GM21390 (cell line): ENCODE measurements around the gene MKKS.
A peak's percentile ranks its signal among the peaks of the same experiment; 100 is the strongest.

ENCODE experiments used
- ATAC-seq: cut with Tn5 transposase; IDR thresholded peaks from one replicate; pipeline ENCODE4 v1.9.1; 2021; ENCODE audit not compliant: unreplicated experiment

The MKKS gene

DNA sequence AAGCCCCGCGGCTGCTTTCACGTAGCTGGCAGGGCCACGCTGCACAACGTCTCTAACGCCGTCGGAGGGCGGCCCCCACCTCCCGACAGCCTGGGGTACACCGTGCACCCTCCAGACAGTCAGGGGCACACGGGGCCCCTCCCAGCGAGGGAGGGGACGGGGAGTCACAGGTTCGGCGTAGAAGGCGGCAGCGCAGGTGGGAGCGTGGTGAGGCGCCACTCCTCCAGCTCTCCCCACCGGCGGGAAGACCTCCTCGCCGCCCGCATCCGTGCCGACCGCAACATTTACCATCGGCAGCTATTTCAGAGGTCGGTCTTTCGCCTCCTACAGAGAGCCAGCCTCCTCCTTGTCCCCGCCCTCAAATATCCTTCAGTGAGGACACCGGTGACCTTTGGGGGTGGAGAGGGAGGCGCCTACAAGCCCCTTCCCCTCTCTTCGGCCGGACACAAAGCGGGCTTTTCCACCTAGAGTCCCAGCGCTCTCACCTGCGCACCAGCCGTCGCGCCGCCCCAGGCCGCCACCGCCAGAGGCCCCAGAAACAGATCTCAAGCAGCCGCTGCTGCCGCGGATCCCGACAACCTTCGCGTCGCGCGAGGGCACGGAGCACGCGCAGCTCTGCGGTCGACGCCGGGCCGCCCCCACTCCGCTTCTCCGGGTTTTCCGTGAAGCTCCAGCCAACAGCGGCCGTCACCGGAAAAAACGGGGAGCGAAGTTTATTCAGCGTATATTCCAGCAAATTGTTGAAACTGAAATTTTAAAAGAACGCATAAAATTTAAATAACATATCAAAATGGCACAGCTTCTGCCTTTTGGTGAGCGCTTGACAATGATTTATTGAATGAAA lies at the start of gene MKKS:
TSS of gene MKKS (minus strand) at position 600 of the 844 bp plus-strand sequence. CDS start 20,708 bp downstream, outside the sequence.
- ATAC-seq: peak; percentile 51

DNA sequence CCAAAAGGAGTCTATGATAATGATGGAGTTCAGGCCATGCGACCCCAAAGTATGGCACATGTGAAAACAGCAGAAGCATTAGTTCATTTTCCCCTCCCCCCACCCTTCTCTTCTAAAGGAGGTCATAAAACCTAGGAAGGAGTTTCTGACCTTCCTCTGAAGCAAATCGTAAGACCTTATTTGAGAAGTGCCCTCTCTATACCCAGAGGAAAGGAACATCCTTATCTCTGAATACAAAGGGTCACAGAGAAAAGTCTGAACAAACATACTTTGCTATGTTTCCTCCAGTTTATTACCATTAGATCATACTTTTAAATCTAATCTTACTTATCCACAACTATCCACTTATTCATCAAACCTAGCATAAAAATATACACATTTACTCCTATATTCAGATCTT lies 49.7 kb upstream of the MKKS start:
- no peak for ATAC-seq

DNA sequence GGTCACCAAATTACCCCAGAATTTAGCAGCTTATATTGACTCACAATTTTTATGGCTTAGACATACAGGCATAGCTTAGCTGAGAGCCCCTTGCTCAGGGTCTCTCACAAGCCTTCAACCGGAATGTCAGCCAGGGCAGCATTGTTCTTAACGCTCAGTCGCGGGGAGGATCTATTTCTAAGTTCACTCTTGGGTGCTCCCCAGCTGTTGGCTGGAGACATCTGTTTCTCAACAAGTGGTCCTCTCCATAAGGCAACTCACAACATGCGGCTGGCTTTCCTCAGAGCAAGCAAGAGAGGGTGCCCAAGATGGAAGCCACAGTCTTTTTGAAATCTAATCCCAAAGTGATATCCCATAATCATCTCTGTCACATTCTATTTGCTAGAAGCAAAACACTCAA lies 47.7 kb upstream of the MKKS start:
- no peak for ATAC-seq

DNA sequence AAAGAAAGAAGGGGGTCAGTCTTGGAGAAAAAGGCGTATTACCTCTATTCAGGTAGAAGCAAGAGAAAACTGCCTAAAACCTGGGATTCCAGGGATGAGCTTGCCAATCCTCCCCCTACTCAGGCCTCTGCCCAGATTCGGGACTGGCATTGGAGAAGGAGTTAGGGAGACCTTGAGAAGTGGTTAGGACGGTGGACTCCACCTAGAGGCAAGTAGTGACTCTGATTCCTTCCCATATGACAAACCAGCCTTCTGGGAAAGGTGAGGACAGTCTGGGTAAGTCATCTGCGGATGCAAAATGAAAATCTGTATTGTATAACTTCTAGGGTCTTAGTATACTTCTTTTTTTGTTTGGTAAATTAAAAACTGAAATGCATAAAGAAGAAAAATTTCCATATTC lies 44.9 kb upstream of the MKKS start:
- ATAC-seq: no peak

DNA sequence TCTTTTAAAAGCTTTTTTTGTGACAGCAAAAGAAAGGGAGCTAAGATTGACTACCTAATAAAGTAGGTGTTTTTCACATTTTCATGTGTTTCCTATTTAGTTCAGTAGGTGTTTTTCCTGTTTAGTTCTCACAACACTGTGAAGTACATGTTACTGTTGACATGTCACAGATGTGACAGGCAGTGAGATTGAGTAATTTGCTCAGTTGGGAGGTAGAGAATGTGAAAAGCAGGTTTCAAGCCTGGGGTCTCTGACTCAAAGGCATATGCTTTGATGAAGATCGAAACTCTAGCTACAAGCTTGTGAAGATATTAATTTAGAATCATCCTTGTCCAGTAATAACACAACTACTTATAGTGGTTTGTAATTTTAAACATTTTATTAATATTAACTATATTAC lies 44.2 kb upstream of the MKKS start:
- ATAC-seq: peak; percentile 63

DNA sequence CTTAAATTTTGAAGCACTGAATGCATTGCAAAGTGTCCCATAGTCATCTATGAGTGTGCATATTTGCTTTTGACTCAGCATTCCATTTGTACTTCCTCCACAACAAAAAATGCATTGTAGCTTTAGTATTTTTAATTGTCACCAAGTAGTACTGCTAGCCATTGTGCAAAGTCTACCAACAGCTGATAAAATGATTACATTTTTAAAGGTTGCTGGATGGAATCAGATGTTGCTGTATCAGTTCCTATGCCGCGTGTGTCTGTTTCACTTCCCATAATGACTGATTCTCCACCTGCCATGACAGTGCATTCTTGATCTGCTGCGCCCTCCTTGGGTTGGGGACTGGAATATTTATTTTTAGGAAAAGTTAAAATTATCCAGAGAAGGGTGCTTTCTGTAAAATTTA lies 42.3 kb upstream of the MKKS start:
- peak; percentile 71 for ATAC-seq

DNA sequence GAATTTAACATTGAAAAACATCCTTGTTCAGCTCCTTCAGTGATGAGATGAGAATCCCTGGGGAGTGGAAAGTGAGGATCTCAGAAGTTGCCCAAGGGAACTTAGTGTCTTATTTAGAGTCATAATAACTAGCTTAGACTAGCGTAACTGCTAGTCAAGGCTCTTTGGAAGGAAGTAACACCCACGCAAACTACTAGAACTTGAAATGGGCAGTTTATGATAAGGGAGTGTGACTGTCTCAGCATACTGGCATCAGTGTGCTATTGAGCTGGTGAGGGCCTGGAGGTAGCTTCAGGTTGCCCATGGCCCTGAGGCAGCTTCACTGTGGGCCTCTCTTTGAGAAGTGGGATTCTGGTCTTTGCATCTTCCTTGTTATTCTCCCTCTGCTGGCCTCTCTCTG lies 41.2 kb upstream of the MKKS start:
- no peak for ATAC-seq

DNA sequence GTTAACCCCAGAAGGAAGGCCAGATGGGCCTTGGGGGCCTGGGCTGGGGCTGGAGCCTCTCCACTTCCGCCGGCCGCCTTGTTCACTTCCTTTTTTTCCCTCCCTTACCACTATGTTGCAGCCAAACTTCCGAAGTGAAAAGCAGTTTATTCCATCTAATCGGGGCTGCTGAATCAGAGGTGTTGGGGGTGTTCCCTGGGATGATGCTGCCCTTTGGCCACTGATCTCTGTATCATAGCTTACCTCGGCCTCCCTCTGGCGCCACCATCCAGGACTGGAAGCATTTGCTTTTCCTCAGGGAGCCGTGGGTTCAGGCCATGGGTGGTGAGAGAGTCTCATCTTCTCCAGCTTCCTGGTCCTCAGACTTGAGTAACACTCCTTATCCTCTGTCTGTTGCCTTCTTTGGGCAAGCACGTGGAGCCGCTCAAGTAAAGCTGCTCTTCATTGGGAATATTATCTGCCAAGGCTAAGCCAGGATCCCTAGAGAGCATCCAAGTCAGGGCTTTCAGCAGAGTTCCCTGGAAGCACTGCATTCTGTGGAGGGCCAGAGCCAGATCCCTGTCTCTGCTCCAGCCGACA lies 40.7 kb upstream of the MKKS start:
- no peak for ATAC-seq

DNA sequence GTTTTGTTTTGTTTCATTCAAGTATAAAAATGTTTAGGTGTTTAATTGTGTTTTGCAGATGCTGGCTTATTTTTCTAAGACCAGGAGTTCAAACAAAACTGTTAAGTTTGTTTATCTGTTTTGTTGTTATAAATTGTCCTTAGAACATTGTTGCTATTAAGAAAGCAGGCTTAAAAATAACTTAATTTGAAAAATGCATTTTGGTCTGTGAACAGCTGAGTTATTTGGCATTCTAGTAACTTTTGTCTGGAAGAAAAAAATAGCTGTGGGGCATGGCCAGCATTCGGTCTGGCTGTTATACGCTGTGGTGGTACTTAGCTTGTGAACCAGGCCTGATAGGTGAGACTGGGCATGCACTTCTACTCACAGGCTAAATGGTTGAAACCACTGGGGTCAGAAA lies 38.8 kb upstream of the MKKS start:
- no peak for ATAC-seq

DNA sequence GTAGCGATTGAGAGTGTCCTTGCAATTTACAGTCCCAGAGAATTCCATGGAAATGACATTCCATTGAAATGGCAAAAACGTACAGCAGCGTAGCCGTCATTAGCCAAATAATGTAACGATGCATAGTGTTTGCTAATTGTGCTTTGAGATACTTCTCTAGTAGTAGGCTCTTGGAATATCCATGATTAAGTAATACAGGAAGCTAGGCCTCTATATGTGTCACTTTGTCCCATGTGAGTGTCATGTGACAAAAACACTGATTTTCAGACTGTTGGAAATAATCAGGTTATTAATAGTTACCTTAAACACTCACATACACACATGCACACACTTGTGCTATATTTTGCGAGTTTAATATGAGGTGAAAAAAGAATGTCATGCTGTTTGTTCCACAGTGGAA lies 36.3 kb upstream of the MKKS start:
- ATAC-seq: no peak

DNA sequence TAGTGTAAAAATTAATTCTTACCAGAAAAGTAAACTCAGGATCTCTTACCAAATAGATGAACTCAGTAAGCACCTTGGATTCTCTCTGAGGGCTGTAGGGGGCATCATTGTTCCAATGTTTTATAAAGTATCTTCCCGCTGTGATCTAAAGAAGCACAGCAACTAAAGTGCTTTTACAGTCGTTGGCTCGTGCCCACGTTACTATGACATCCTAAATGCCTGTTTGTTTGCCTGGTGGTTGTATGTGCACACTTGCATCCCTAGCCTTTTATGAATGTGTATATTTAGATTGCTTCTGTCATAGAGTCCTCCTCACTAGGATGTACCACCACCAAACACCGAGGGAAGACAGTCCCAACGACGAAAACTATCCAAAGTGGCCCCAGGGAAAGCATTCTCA lies 35.6 kb upstream of the MKKS start:
- no peak for ATAC-seq

DNA sequence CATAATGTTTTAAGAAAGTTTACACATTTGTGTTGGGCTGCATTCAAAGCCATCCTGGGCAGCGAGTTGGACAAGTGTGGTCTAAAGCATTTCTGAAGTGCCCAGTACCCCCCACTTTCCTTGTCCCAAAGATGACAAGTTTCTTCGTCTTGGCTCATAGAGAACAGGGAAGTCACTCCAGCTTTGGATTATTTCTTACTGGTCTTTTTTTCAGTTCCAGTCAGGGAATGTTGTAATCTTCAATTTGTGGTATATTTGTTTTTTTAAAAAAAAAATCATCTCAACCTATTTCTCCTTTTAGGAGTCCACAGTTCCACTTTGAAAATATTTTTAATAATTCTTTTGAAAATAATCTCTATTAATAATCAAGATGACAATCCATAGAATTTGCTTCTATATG lies 35.0 kb upstream of the MKKS start:
- no peak for ATAC-seq

DNA sequence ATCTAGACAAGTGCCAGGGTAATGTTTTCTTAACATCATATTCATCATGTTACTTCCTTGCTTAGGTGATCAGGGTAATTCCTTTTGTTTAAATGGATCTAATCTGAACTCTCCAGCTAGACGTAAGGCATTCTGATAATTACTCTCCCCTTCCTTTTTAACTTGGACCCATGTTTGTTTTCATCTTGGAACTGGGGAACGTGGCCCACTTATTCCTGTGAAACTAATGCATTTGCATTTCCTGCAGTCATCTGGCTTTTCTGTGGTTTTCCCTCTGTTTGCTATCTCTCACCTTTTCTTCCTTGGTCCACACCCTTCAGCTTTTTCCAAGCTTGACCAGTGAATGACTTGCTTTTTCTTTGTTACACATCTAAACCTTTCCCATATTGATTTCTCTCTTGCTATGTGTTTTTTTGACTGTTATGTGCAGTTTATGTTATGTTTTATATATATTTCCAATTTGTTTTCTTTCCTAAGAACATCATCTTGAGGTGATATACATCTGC lies 34.4 kb upstream of the MKKS start:
- no peak for ATAC-seq

DNA sequence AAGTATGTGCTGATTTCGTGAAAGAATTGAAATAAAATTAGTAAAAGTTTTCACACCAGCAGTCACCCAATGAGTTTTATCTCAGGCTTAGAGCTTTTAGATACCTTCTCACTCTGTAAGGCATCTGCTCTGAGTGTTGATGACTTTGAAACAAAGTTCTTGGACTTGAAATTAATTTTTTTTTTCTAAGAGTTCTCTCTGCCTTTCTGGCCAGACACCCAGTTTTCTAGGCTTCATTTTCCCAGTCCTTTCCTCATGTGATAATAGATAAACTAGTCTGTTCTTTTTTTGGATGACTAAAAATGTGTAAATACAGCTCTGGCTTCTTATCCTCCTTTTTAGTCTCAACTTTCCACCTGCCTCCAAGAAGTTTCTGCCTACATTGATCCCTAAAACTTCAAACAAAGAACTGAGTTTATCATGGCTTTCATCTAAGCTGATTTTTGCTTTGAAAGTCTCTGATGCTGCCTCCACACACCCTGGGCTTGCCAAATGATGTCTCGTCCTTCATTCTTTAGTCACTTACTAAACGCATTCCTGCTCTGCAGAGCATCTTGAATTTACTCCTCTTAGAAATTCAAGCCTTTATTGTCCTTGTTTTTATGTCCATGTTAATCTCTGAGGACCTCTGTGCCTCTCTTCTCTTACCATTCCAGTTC lies 33.8 kb upstream of the MKKS start:
- ATAC-seq: no peak

DNA sequence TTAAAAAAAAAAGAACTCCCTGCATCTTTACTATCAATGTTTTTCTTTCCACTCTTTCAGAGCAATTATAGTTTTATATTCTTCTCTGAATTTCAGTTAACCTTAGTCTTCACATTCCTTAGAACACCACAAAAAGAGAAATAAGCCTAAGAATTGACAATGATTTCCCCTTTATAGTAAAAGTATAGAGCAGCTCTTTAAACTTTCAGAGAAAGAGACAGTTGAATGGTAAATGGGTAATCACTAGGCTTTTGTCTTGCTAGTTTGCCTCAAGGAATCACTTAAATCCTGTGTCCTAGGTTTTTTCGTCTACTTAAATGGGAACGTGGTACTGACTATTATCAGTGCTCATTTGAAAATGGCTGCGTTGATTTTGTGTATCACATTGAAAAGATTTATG lies 32.8 kb upstream of the MKKS start:
- no peak for ATAC-seq

DNA sequence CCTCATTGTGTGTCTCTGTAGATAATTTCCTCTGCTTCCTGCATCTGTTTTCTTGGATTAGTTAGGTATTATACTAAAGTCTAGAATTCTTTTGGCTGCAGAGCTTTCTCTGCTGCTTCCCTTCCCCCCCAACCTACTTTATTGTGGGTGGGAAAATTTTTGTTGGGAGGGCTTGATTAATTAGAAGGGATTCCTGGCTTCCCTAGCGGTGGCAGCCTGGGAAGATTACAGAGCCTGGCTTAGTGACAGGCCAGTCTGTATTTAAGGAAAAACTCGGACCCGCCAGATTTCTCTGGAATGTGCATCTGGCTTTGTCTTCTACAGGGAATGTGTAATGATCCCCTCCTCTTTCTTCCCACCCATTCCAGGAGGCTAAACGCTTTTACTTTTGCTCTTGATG lies 32.3 kb upstream of the MKKS start:
- ATAC-seq: no peak

DNA sequence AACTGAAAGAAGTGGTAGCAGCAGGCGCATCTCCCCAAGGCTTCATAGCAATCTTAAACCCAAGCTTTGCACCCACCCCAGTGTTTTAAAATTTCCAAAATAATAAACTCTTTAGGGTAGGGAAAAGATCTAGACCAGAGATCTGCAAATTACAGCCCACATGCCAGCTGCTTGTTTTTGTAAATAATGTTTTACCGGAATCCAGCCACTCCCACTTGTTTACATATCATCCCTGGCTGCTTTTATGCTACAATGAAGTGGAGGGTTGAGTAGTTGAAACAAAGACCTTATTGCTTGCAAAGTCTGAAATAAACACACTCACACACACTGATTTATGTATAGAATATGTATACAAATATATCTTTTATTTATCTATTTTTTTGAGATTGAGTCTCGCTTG lies 31.1 kb upstream of the MKKS start:
- no peak for ATAC-seq

DNA sequence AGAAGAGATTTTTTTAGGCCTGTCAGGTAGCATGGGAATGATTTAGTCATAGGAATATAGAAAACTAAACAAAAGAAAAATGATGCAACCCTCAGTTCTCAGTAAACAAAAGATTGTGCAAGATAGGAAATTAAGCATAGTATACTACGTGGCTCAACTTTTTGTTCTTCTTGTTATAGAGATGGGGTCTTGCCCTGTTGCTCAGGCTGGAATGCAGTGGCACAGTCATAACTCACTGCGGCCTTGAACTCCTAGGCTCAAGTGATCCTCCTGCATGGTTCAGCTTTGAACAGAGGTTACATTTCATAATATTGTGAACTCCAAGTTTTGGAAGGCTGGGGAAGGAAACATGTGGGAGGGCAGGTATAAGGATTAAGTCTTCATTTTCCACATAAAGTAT lies 29.6 kb upstream of the MKKS start:
- no peak for ATAC-seq

DNA sequence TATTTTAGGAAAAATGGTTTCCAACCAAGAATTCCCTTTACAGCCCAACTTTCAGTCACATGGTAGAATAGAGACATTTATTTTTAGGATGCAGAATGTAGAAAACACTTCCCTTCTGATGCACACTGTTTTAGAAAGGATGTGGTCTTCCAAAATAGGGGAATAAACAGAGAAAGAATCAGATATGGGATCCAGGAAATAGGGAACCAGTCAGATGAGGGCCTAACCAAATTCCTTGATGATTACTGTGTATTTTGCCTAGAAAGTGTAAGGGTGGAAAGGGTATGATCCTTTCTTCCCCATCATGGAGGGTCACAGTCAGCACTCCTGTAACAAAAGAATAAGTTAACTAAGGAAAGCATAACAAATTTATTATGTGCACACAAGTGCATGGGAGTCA lies 28.5 kb upstream of the MKKS start:
- no peak for ATAC-seq

DNA sequence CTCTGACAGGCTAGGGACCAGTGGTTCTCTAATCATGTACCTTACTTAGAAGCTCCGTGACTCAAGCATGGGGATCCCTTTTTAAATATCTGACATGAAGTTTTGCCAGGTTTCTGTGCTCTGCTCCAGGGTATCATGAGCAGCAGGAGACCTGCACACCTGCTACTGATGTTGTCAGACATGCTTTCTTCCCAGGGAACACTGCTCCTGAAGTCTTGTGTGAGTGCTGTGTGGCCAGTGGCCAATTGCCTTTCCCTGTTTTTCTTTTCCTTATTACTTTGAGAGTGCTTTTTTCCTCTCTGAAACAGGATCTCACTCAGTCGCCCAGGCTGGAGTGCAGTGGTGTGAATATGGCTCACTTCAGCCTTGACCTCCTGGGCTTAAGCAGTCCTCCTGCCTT lies 27.5 kb upstream of the MKKS start:
- no peak for ATAC-seq

DNA sequence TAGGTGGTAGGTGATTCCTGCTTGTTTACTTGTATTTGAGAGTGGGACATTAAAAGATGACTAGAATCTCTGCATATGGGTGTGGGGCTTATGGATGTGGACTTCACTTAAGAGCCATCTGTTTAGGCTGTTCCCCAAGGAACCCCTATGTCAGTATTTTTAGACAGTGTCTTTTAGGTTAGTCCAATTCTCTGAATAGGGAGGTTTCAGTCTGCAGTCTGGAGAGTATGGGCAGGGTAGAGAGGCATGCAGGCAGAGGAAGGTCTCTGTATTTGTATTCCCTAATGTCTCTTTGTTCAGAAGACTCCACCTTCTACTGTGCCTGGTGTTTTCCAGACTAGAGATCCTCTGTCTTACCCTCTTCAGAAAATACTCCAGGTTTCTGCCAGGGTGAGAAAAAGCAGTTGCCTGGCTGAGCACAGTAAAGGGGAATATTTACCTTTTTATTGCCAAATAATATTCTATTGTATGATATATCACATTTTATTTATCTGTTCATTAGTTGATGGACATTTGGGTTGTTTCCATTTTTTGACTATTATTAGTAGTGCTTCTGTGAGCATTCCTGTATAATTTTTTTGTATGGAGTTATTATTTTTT lies 20.2 kb upstream of the MKKS start:
- ATAC-seq: no peak

DNA sequence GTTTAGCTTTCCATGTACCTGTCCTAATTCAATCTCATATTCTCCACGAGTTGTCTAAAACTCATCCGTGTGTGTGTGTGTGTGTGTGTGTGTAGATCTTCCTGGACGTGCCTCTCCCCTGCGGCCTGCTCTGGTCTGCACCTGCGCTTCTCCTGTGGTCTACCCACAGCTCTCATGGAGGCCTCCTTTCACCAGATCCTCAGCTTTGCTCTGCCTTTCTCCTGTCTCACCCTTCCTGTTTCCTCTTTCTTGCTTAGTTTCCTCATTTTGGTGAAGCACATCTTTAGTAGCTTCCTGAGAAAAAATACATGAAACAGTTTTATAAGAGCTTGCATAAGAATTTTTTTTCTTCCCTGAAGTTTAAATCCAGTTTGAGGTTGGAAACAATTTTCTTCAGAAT lies 19.2 kb upstream of the MKKS start:
- peak; percentile 95 for ATAC-seq
